GM12865 (cell line): ENCODE measurements around the gene UBE2V1.

Experiments used
- DNase-seq: peaks from one replicate; pipeline ENCODE4 v3.0.0; 2010; ENCODE audit warnings: low read depth
- H3K4me3 ChIP-seq: 2 replicates; pipeline ENCODE4 v1.5.1; 2011; ENCODE audit warnings: mild to moderate bottlenecking, low read depth, low read length, control low read depth
- TF ChIP-seq, protein P1 (sequence below): IDR thresholded peaks from 2 replicates; pipeline ENCODE4 v1.5.1; 2011; ENCODE audit warnings: low read length, control low read depth, low read depth, inconsistent platforms; ENCODE audit not compliant: insufficient read depth; ENCODE audit errors: missing control alignments

UBE2V1 gene

DNA sequence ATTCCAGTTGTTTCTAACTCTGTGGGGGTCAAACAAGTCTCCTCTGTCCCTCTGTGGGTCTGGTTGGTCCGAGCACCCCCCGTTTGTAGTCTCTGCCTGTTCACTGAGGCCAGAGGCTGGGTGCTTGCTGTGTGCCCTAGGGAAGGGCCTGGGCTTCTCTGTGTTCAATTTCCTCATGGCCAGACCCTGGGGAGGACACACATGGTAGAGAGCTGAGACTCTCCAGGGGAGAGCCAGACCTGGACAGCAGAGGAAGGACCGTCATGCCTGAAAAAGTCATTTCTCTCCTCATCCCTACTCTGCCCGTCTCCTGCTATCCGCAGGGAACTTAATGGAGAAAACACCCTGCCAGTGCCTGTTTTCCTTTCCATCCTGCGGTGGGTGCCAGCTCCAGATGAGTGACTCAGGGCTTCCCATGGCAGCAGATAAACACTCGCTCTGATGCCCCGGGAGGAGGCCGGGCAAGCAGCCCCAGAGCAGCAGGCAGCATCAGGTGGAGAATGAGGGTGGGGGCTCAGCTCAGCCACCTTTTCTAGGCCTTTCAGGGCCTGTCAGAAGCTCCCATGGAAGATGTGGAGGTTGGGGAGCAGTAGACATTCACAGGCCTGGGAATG lies 78.3 kb downstream of the UBE2V1 start:
- H3K4me3 ChIP-seq: no peak overlapping the region
- TF ChIP-seq, protein P1, sequence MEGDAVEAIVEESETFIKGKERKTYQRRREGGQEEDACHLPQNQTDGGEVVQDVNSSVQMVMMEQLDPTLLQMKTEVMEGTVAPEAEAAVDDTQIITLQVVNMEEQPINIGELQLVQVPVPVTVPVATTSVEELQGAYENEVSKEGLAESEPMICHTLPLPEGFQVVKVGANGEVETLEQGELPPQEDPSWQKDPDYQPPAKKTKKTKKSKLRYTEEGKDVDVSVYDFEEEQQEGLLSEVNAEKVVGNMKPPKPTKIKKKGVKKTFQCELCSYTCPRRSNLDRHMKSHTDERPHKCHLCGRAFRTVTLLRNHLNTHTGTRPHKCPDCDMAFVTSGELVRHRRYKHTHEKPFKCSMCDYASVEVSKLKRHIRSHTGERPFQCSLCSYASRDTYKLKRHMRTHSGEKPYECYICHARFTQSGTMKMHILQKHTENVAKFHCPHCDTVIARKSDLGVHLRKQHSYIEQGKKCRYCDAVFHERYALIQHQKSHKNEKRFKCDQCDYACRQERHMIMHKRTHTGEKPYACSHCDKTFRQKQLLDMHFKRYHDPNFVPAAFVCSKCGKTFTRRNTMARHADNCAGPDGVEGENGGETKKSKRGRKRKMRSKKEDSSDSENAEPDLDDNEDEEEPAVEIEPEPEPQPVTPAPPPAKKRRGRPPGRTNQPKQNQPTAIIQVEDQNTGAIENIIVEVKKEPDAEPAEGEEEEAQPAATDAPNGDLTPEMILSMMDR: no peak
- DNase-seq: no peak

GRCh38 chr20:50032955-50033666 lies 79.8 kb downstream of the UBE2V1 start:
- H3K4me3 ChIP-seq: no peak overlapping the region
- TF ChIP-seq, protein P1: no peak
- DNase-seq: no peak
